Endothelial cell of umbilical vein (primary cell): ENCODE results near the gene ZMIZ1. TPM values are rescaled to one million over a fixed set of nuclear protein-coding genes. Genes with fewer than 3 reads are reported as not detected.

Experiments
- BruUV-seq: library from RNA; stranded (reverse); fragments of 400-500 nt; replicated peaks from 2 replicates; lab custom pipeline; 2021; lab: Mats Ljungman, UMichigan
- CTCF ChIA-PET: fragments of 300-600, 350-600 bp; sonication (Branson Sonifier 250); formaldehyde crosslinking; loops from one replicate; lab custom pipeline; 2021; ENCODE audit warnings: antibody characterized with exemption, inconsistent platforms; lab: Charles Lee
- POLR2A ChIA-PET: fragments of 300-600, 350-600 bp; sonication (Branson Sonifier 250); formaldehyde crosslinking; loops from one replicate; lab custom pipeline; 2021; ENCODE audit warnings: antibody characterized with exemption, inconsistent platforms; lab: Charles Lee
- DNase-seq: peaks from one replicate; pipeline ENCODE4 v3.0.0-alpha.2; 2011; ENCODE audit warnings: low read depth, low spot score
- FAIRE-seq: peaks from 2 replicates; lab custom pipeline; 2011; peaks lifted over from hg19 to GRCh38; lab: Jason Lieb, UNC
- H2AFZ ChIP-seq: 2 replicates; pipeline ENCODE4 v1.6.0; 2012; ENCODE audit warnings: low read depth, low read length, control low read depth, inconsistent platforms
- H3K27ac ChIP-seq: 2 replicates; pipeline ENCODE4 v1.5.1; 2011; ENCODE audit warnings: low read depth, mild to moderate bottlenecking, control low read depth, low read length, moderate library complexity; ENCODE audit not compliant: insufficient read depth
- H3K27me3 ChIP-seq, 2 experiments: 2 replicates each; pipeline versions ENCODE4 v1.6.0 to v1.6.1; 2011; ENCODE audit warnings: low read length in 2 of 2, mixed read lengths in 1 of 2; ENCODE audit not compliant: control insufficient read depth in 2 of 2, insufficient read depth in 2 of 2
- H3K36me3 ChIP-seq, 2 experiments: 2 replicates in 1 of 2; 3 replicates in 1 of 2; pipeline ENCODE4 v1.5.1; 2011; ENCODE audit warnings: low read length in 2 of 2, mild to moderate bottlenecking in 1 of 2, moderate library complexity in 1 of 2; ENCODE audit not compliant: control insufficient read depth in 2 of 2, insufficient read depth in 2 of 2; ENCODE audit errors: extremely low read depth in 1 of 2
- H3K4me1 ChIP-seq: 3 replicates; pipeline ENCODE4 v1.5.1; 2011; ENCODE audit warnings: mild to moderate bottlenecking, low read length; ENCODE audit not compliant: control insufficient read depth, insufficient read depth; ENCODE audit errors: extremely low read depth
- H3K4me2 ChIP-seq: 2 replicates; pipeline ENCODE4 v1.6.1; 2011; ENCODE audit warnings: low read length, control low read depth, mixed read lengths; ENCODE audit not compliant: insufficient read depth
- H3K4me3 ChIP-seq, 3 experiments: fragments of 200-600 bp in 1 of 3; sonication (generic), shearing (Covaris generic) in 1 of 3; replicated peaks in 1 of 3; 2 replicates each; pipeline ENCODE4 v1.5.1; 2011 to 2016; ENCODE audit warnings: control low read depth in 3 of 3, low read length in 3 of 3, mild to moderate bottlenecking in 2 of 3, inconsistent platforms in 1 of 3, low read depth in 1 of 3, moderate library complexity in 1 of 3; ENCODE audit not compliant: insufficient read depth in 1 of 3
- H3K79me2 ChIP-seq: 2 replicates; pipeline ENCODE4 v1.6.0; 2012; ENCODE audit warnings: low read length, inconsistent platforms; ENCODE audit not compliant: control insufficient read depth, insufficient read depth
- H3K9ac ChIP-seq: replicated peaks from 2 replicates; pipeline ENCODE3; 2011; ENCODE audit warnings: low read length, control low read depth; ENCODE audit not compliant: insufficient read depth; ENCODE audit errors: extremely low read depth
- H3K9me1 ChIP-seq: replicated peaks from 3 replicates; pipeline ENCODE4 v1.6.0; 2011; ENCODE audit warnings: mild to moderate bottlenecking, low read length; ENCODE audit not compliant: control insufficient read depth, insufficient read depth; ENCODE audit errors: extremely low read depth
- H3K9me3 ChIP-seq: replicated peaks from 2 replicates; pipeline ENCODE4 v1.5.1; 2012; ENCODE audit warnings: low read length, inconsistent platforms; ENCODE audit not compliant: control insufficient read depth, insufficient read depth
- H4K20me1 ChIP-seq: replicated peaks from 2 replicates; pipeline ENCODE3; 2011; ENCODE audit warnings: mild to moderate bottlenecking, low read length; ENCODE audit not compliant: control insufficient read depth, insufficient read depth; ENCODE audit errors: extremely low read depth
- CTCF ChIP-seq, 2 donors: IDR thresholded peaks; 1 replicate in 1 of 2; 2 replicates in 1 of 2; pipeline ENCODE4 v1.5.1; 2011; ENCODE audit warnings: low read length in 2 of 2, mild to moderate bottlenecking in 2 of 2, moderate library complexity in 2 of 2, control low read depth in 1 of 2, inconsistent platforms in 1 of 2, low read depth in 1 of 2; ENCODE audit not compliant: insufficient read depth in 1 of 2; ENCODE audit errors: extremely low read depth in 1 of 2
- EZH2 ChIP-seq: IDR thresholded peaks from 2 replicates; pipeline ENCODE4 v1.6.1; 2012; ENCODE audit warnings: borderline replicate concordance, low read depth, mild to moderate bottlenecking, moderate library complexity, low read length, inconsistent platforms; ENCODE audit not compliant: severe bottlenecking
- FOS ChIP-seq: IDR thresholded peaks from 2 replicates; pipeline ENCODE4 v1.6.1; 2011; ENCODE audit warnings: mild to moderate bottlenecking, low read length, moderate library complexity, borderline replicate concordance; ENCODE audit not compliant: insufficient read depth
- GATA2 ChIP-seq: IDR thresholded peaks from 2 replicates; pipeline ENCODE4 v1.7.0; 2011; ENCODE audit warnings: low read depth, mild to moderate bottlenecking, moderate library complexity, mixed read lengths, low read length; ENCODE audit not compliant: insufficient read length, insufficient read depth
- JUN ChIP-seq: IDR thresholded peaks from 2 replicates; pipeline ENCODE4 v1.6.1; 2011; ENCODE audit warnings: borderline replicate concordance, low read depth; ENCODE audit not compliant: insufficient read length, insufficient read depth
- MAX ChIP-seq: IDR thresholded peaks from 2 replicates; pipeline ENCODE4 v1.6.1; 2011; ENCODE audit not compliant: insufficient read depth, insufficient read length
- MYC ChIP-seq: IDR thresholded peaks from one replicate; pipeline ENCODE4 v1.6.1; 2011; ENCODE audit warnings: mild to moderate bottlenecking, low read depth, low read length
- POLR2A ChIP-seq: IDR thresholded peaks from 2 replicates; pipeline ENCODE4 v1.6.1; 2012; ENCODE audit warnings: low read depth, mild to moderate bottlenecking, control low read depth, low read length
- POLR2AphosphoS5 ChIP-seq: IDR thresholded peaks from 2 replicates; pipeline ENCODE4 v1.6.1; 2012; ENCODE audit warnings: low read depth, mild to moderate bottlenecking, control low read depth, low read length, moderate library complexity; ENCODE audit not compliant: insufficient read depth
- dilution Hi-C: fragments of 300-500 bp; cut with MboI; formaldehyde crosslinking; loops from one replicate; pipeline ENCODE4 v1.15.0; 2019; ENCODE audit warnings: low sequenced_read_pairs; ENCODE audit not compliant: extremely low pct_ligation_motif_present
- intact Hi-C: fragments of 100-400 bp; cut with micrococcal nuclease; formaldehyde crosslinking; loops from one replicate; pipeline ENCODE4 v1.10.0; 2022
- polyA plus RNA-seq, 4 experiments: library from polyadenylated mRNA; depleted of rRNA in 3 of 4; stranded (reverse) in 3 of 4; unstranded in 1 of 4; fragments of >200 nt; gene quantifications; 2 replicates each; pipeline versions ENCODE4 v1.2.1 to v1.2.3, GENCODE V29; 2011 to 2012; ENCODE audit warnings: missing spikeins in 1 of 4
- total RNA-seq: library from RNA; stranded (reverse); gene quantifications from 2 replicates; pipeline ENCODE4 v1.2.3, GENCODE V29; 2021

The ZMIZ1 gene
- total and polyA plus RNA-seq, 2 donors (not counting 3 experiments of a cell fraction or from before 2014, with no cell fraction given), result 12.5 to 46.7 TPM

GRCh38 chr10:79074732-79075131 is 6.0 kb downstream of the ZMIZ1 start:
- H3K27me3 ChIP-seq, result no peaks in the 10 kb centered on the region
- no peak overlapping the region for H2AFZ ChIP-seq
- H3K9me3 ChIP-seq, result no peaks in the 10 kb centered on the region
- H3K36me3 ChIP-seq, result no peaks in the 10 kb centered on the region
- no peaks in the 10 kb centered on the region for H4K20me1 ChIP-seq
- no peak for FAIRE-seq
- peaks cover 95% of the 10 kb centered on the region for H3K79me2 ChIP-seq
- BruUV-seq, result no TSS peak
- H3K4me2 ChIP-seq, result no peak overlapping the region
- H3K27ac ChIP-seq, result no peak overlapping the region
- intact Hi-C loops, result no loop called here
- peaks cover 29% of the 10 kb centered on the region for H3K4me1 ChIP-seq
- ChIA-PET POLR2A (no interaction called here), CTCF (interaction anchor here (1.5 to 3.5 kb wide), 2 partner anchors 9 to 120 kb away, joined by 3 to 25 read pairs; no protein-coding TSS in a partner anchor)
- no peak for DNase-seq
- H3K9me1 ChIP-seq, result no peaks in the 10 kb centered on the region
- dilution Hi-C loops, result no loop called here
- no peak overlapping the region for H3K4me3 ChIP-seq
- no peak for TF ChIP-seq GATA2
- no peak for TF ChIP-seq POLR2A
- no peak for TF ChIP-seq CTCF (IDR thresholded peaks at IDR 0.05; ENCODE audit: extremely low read depth in 1 of 2, insufficient read depth in 1 of 2, low read depth in 1 of 2, low read length in 2 of 2)
- TF ChIP-seq POLR2AphosphoS5, result no peak
- no peak for TF ChIP-seq JUN
- TF ChIP-seq FOS, result no peak
- TF ChIP-seq MYC, result no peak
- no peak for TF ChIP-seq EZH2
- TF ChIP-seq MAX, result no peak
- no peak overlapping the region for H3K9ac ChIP-seq
